ENCODE data around the gene DNAJC5.

GRCh38 chr20:63859166-63859699, 35.7 kb upstream of the DNAJC5 start:
- TF ChIP-seq POLR2A (IDR thresholded peaks at IDR 0.05) (no peak), CTCF (IDR thresholded peaks at IDR 0.05) (no peak)
